Measurements from ENCODE around the gene DNER.
"Not testable (repeated sequence)": the region's sequence is repeated elsewhere in the genome, so short reads cannot be mapped to it uniquely, and the experiment has no call there.

DNER gene

GRCh38 chr2:229380101-229380625 is 334.2 kb downstream of the DNER start:
- no peak for DNase-seq

GRCh38 chr2:229378386-229378785 is 336.0 kb downstream of the DNER start:
- DNase-seq = no peak

GRCh38 chr2:229376866-229377265 is 337.5 kb downstream of the DNER start:
- DNase-seq = no peak

GRCh38 chr2:229375251-229375650 is 339.1 kb downstream of the DNER start:
- DNase-seq = no peak

- not testable (repeated sequence) for DNase-seq
These were observed 341.0 kb downstream of the DNER start for GRCh38 chr2:229373311-229373710.

- no peak for DNase-seq
These were observed 342.1 kb downstream of the DNER start for GRCh38 chr2:229372207-229372606.

GRCh38 chr2:229371086-229371485 is 343.3 kb downstream of the DNER start:
- no peak for DNase-seq

GRCh38 chr2:229370509-229370908 is 343.8 kb downstream of the DNER start:
- DNase-seq = peak; percentile 41

- no peak for DNase-seq
These were observed 351.1 kb downstream of the DNER start for GRCh38 chr2:229363185-229363814.

GRCh38 chr2:229350883-229351282 is 363.5 kb downstream of the DNER start:
- DNase-seq = no peak

GRCh38 chr2:229350117-229350805 is 364.1 kb downstream of the DNER start:
- DNase-seq = no peak

GRCh38 chr2:229348128-229348527 is 366.2 kb downstream of the DNER start:
- DNase-seq = no peak

GRCh38 chr2:229346816-229347540 is 367.4 kb downstream of the DNER start:
- no peak for DNase-seq

- no peak for DNase-seq
These were observed 369.4 kb downstream of the DNER start for GRCh38 chr2:229344955-229345354.

GRCh38 chr2:229344151-229344551 is 370.2 kb downstream of the DNER start:
- DNase-seq = no peak

GRCh38 chr2:229343661-229344060 is 370.7 kb downstream of the DNER start:
- no peak for DNase-seq

GRCh38 chr2:229342376-229342775 is 372.0 kb downstream of the DNER start:
- DNase-seq = no peak

- DNase-seq = no peak
These were observed 374.1 kb downstream of the DNER start for GRCh38 chr2:229340086-229340760.

GRCh38 chr2:229339618-229340017 is 374.7 kb downstream of the DNER start:
- DNase-seq = no peak

- DNase-seq = not testable (repeated sequence)
These were observed 375.2 kb downstream of the DNER start for GRCh38 chr2:229339171-229339570.

GRCh38 chr2:229335877-229336346 is 378.4 kb downstream of the DNER start:
- peak; percentile 22 for DNase-seq

GRCh38 chr2:229335330-229335729 is 379.0 kb downstream of the DNER start:
- DNase-seq = no peak

GRCh38 chr2:229330952-229331351 is 383.4 kb downstream of the DNER start:
- DNase-seq = no peak

Measured in right hindlimb (tissue), 1 donor.